Measurements from ENCODE around the gene LRRTM4. TPM values are rescaled to one million over a fixed set of nuclear protein-coding genes. Genes with fewer than 3 reads are reported as not detected.

Gene LRRTM4
- total RNA-seq, 4 donors from 2014 or later = 0.09 to 1.1 (median 0.61) TPM

DNA sequence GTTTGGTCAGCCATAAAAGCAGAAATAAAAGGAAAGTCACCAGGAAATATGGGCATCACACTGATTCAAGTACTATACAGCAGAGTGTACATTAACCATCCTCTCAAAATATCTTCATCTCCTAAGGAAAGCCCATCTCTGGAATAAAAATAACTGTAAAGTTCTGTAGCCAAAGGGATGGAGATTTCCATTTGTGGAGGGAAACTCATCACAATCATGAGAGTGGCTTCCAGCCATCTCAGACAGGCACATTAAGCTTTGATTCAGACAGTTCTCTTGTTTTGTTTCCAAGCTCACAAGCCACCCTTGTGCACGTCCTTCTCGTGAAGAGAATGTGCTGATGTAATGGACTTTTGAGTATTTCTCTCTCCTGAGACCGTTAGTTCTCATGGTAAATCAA is 695.5 kb downstream of the LRRTM4 start:
- no peaks in the 10 kb centered on the region for H3K36me3 ChIP-seq
- H3K4me3 ChIP-seq = no peak overlapping the region
- no peak for DNase-seq
- no peaks in the 10 kb centered on the region for H3K27me3 ChIP-seq
- no peaks in the 10 kb centered on the region for H3K4me1 ChIP-seq
- no peak overlapping the region for H3K27ac ChIP-seq
- no peak for ATAC-seq
- in situ Hi-C loops (cut with MboI; ENCODE audit: low sequenced_read_pairs in 4 of 4) (no loop called here), intact Hi-C loops (cut with DNase I; ENCODE audit: low total_unique reads) (no loop called here)
- TF ChIP-seq POLR2A (IDR thresholded peaks at IDR 0.05) (no peak), CTCF (IDR thresholded peaks at IDR 0.05 in 4 of 5, conservative IDR thresholded peaks at IDR 0.05 in 1 of 5) (no peak)
- no peaks in the 10 kb centered on the region for H3K9me3 ChIP-seq

GRCh38 chr2:76825140-76825970 is 696.8 kb downstream of the LRRTM4 start:
- in situ Hi-C loops (cut with MboI; ENCODE audit: low sequenced_read_pairs in 4 of 4) = no loop called here

DNA sequence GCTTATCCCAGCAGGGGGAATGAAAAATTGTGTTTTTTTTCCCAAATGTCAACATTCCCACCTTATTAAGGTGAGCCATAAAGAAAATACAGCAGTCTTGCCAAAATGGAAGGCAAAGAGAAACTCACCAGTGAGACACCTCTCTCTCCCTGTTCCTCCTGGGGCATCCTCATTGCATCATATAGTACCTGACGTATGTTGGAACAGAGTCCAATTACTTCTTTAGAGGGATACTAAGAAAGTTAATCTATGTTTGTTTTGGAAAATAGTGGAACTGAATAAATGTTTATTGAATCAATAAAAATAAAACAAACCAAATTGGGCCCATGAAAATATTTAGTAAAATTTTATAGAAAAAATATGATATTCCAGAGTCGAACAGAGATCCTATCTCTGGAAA is 700.4 kb downstream of the LRRTM4 start:
- DNase-seq = no peak
- ATAC-seq = no peak
- H3K9me3 ChIP-seq = no peaks in the 10 kb centered on the region
- no peaks in the 10 kb centered on the region for H3K27me3 ChIP-seq
- no peaks in the 10 kb centered on the region for H3K4me1 ChIP-seq
- in situ Hi-C loops (cut with MboI; ENCODE audit: low sequenced_read_pairs in 4 of 4) = no loop called here
- intact Hi-C loops (cut with DNase I; ENCODE audit: low total_unique reads) = no loop called here
- no peak overlapping the region for H3K4me3 ChIP-seq
- TF ChIP-seq POLR2A (IDR thresholded peaks at IDR 0.05) = no peak
- no peak for TF ChIP-seq CTCF (IDR thresholded peaks at IDR 0.05 in 4 of 5, conservative IDR thresholded peaks at IDR 0.05 in 1 of 5)
- H3K27ac ChIP-seq = no peak overlapping the region
- no peaks in the 10 kb centered on the region for H3K36me3 ChIP-seq

More at GRCh38 chr2:76825140-76825970, 696.8 kb downstream of the LRRTM4 start:
- Histone ChIP-seq H3K4me3 (no peak overlapping the region), H3K27ac (no peak overlapping the region), H3K27me3 (no peaks in the 10 kb centered on the region), H3K36me3 (no peaks in the 10 kb centered on the region), H3K9me3 (no peaks in the 10 kb centered on the region), H3K4me1 (no peaks in the 10 kb centered on the region)
- intact Hi-C loops (cut with DNase I; ENCODE audit: low total_unique reads) = no loop called here
- no peak for ATAC-seq
- TF ChIP-seq CTCF (IDR thresholded peaks at IDR 0.05 in 4 of 5, conservative IDR thresholded peaks at IDR 0.05 in 1 of 5) (no peak), POLR2A (IDR thresholded peaks at IDR 0.05) (no peak)
- DNase-seq = no peak

GRCh38 chr2:76813084-76813483 is 709.1 kb downstream of the LRRTM4 start:
- ATAC-seq (no peak), DNase-seq (no peak)
- intact Hi-C loops (cut with DNase I; ENCODE audit: low total_unique reads) = no loop called here
- Histone ChIP-seq H3K4me1 (no peaks in the 10 kb centered on the region), H3K4me3 (no peak overlapping the region), H3K9me3 (no peaks in the 10 kb centered on the region), H3K27me3 (no peaks in the 10 kb centered on the region), H3K27ac (no peak overlapping the region), H3K36me3 (no peaks in the 10 kb centered on the region)
- in situ Hi-C loops (cut with MboI; ENCODE audit: low sequenced_read_pairs in 4 of 4) = no loop called here
- TF ChIP-seq POLR2A (IDR thresholded peaks at IDR 0.05) = no peak
- TF ChIP-seq CTCF (IDR thresholded peaks at IDR 0.05 in 4 of 5, conservative IDR thresholded peaks at IDR 0.05 in 1 of 5) = no peak

All from gastrocnemius medialis (tissue), 4 donors.